HG03095 (cell line): ENCODE data around the gene PRR12.

Source experiments
- ATAC-seq: cut with Tn5 transposase; IDR thresholded peaks from one replicate; pipeline ENCODE4 v1.9.1; 2021; ENCODE audit warnings: moderate library complexity; ENCODE audit not compliant: unreplicated experiment

The PRR12 gene

GRCh38 chr19:49665351-49666119, 74.6 kb downstream of the PRR12 start, which contains the start of the genes BCL2L12 and IRF3:
BCL2L12 (plus strand) TSS chr19:49665933; CDS start chr19:49666693, 760 bp downstream.
IRF3 (minus strand) TSS chr19:49665857; CDS start chr19:49664838, 1,019 bp downstream.
- peak; percentile 75 for ATAC-seq

- ATAC-seq = no peak
These were observed 75.1 kb downstream of the PRR12 start for GRCh38 chr19:49666120-49666444.

- no peak for ATAC-seq
These were observed 76.5 kb downstream of the PRR12 start for GRCh38 chr19:49667473-49667872.

- ATAC-seq = no peak
These were observed 78.5 kb downstream of the PRR12 start for GRCh38 chr19:49669516-49669915.

- ATAC-seq = no peak
These were observed 81.3 kb downstream of the PRR12 start for GRCh38 chr19:49672131-49672919.
